OCI-LY7 (cell line): ENCODE measurements around the gene SMARCA2. TPM values are rescaled to one million over a fixed set of nuclear protein-coding genes. Genes with fewer than 3 reads are reported as not detected.

ENCODE experiments used
- BruUV-seq: library from RNA; stranded (reverse); fragments of 400-500 nt; replicated peaks from 2 replicates; lab custom pipeline; 2021; lab: Mats Ljungman, UMichigan
- CTCF ChIA-PET: fragments of 300-600 bp; sonication (Branson Sonifier 250); formaldehyde crosslinking; loops from one replicate; lab custom pipeline; 2022; ENCODE audit warnings: antibody characterized with exemption; ENCODE audit not compliant: unreplicated experiment; lab: Charles Lee
- POLR2A ChIA-PET: fragments of 300-600 bp; sonication (Branson Sonifier 250); formaldehyde crosslinking; loops from one replicate; lab custom pipeline; 2022; ENCODE audit warnings: antibody characterized with exemption; lab: Charles Lee
- DNase-seq: peaks from one replicate; pipeline ENCODE4 v3.0.0-alpha.2; 2015; ENCODE audit warnings: low spot score
- H2AFZ ChIP-seq: fragments of 200-600 bp; sonication (generic), shearing (Covaris generic); 2 replicates; pipeline ENCODE4 v1.6.1; 2014; ENCODE audit warnings: mild to moderate bottlenecking, antibody characterized with exemption, low read length, moderate library complexity
- H3K27ac ChIP-seq: fragments of 200-600 bp; sonication (generic); 2 replicates; pipeline ENCODE4 v1.5.1; 2014; ENCODE audit warnings: mixed run types, low read depth, mild to moderate bottlenecking, moderate library complexity, low read length, inconsistent platforms; ENCODE audit not compliant: poor library complexity, severe bottlenecking
- H3K36me3 ChIP-seq: fragments of 200-600 bp; sonication (generic); 2 replicates; pipeline ENCODE4 v1.6.1; 2014; ENCODE audit warnings: mild to moderate bottlenecking, antibody characterized with exemption, low read length, moderate library complexity, mixed read lengths; ENCODE audit not compliant: insufficient read depth
- H3K4me1 ChIP-seq: fragments of 200-600 bp; sonication (generic); 2 replicates; pipeline ENCODE4 v1.5.1; 2014; ENCODE audit warnings: mild to moderate bottlenecking, low read length; ENCODE audit not compliant: insufficient read depth, poor library complexity, severe bottlenecking
- H3K4me2 ChIP-seq: fragments of 200-600 bp; sonication (generic); 2 replicates; pipeline ENCODE4 v1.6.1; 2014; ENCODE audit warnings: mild to moderate bottlenecking, low read length
- H3K4me3 ChIP-seq: fragments of 200-600 bp; sonication (generic); 2 replicates; pipeline ENCODE4 v1.5.1; 2014; ENCODE audit warnings: mild to moderate bottlenecking, low read depth, low read length; ENCODE audit not compliant: poor library complexity, severe bottlenecking
- H3K79me2 ChIP-seq: fragments of 200-600 bp; sonication (generic); 2 replicates; pipeline ENCODE4 v1.6.1; 2016; ENCODE audit warnings: low read depth, mild to moderate bottlenecking, low read length, moderate library complexity, mixed read lengths; ENCODE audit not compliant: insufficient read depth
- H3K9me2 ChIP-seq: fragments of 200-600 bp; sonication (generic); 2 replicates; pipeline ENCODE4 v1.6.1; 2016; ENCODE audit warnings: mild to moderate bottlenecking, low read length, mixed read lengths; ENCODE audit not compliant: insufficient read depth
- H3K9me3 ChIP-seq: fragments of 200-600 bp; sonication (generic); 2 replicates; pipeline ENCODE4 v1.6.1; 2014; ENCODE audit warnings: mild to moderate bottlenecking, mixed run types, low read length, mixed read lengths
- H4K20me1 ChIP-seq: fragments of 200-600 bp; sonication (generic); 2 replicates; pipeline ENCODE4 v1.6.1; 2014; ENCODE audit warnings: mild to moderate bottlenecking, antibody characterized with exemption, low read length, moderate library complexity, mixed read lengths; ENCODE audit not compliant: insufficient read depth
- CTCF ChIP-seq: fragments of 200-600 bp; sonication (generic); conservative IDR thresholded peaks from 2 replicates; pipeline ENCODE4 v1.5.1; 2014; ENCODE audit warnings: mild to moderate bottlenecking, antibody characterized with exemption, low read length, moderate library complexity, mixed read lengths
- EZH2phosphoT487 ChIP-seq: fragments of 200-600 bp; sonication (generic); IDR thresholded peaks from 2 replicates; pipeline ENCODE4 v1.6.1; 2018; ENCODE audit warnings: low read depth, borderline replicate concordance, mild to moderate bottlenecking, mixed run types, antibody characterized with exemption, low read length, moderate library complexity, mixed read lengths
- intact Hi-C: fragments of 100-400 bp; cut with micrococcal nuclease; formaldehyde crosslinking; loops from one replicate; pipeline ENCODE4 v1.10.0; 2022; ENCODE audit not compliant: unreplicated experiment
- total RNA-seq, 2 experiments: library from RNA; depleted of rRNA in 1 of 2; stranded (reverse); fragments of >200 nt in 1 of 2; shearing (Covaris generic) in 1 of 2; gene quantifications; 2 replicates each; pipeline ENCODE4 v1.2.3, GENCODE V29; 2014 to 2022

The SMARCA2 gene
- total RNA-seq, 2 experiments from 2014 or later = 54.8 to 80.6 TPM

- DNase-seq = no peak
- peaks cover 13% of the 10 kb centered on the region for H3K4me1 ChIP-seq
- POLR2A ChIA-PET = interaction anchor here (1.2 to 1.8 kb wide), 2 partner anchors 13 to 22 kb away, joined by 3 to 4 read pairs; no protein-coding TSS in a partner anchor
- peaks cover 16% of the 10 kb centered on the region for H4K20me1 ChIP-seq
- no peak overlapping the region for H3K4me3 ChIP-seq
- no TSS peak for BruUV-seq
- CTCF ChIA-PET = no interaction called here
- no peaks in the 10 kb centered on the region for H3K9me3 ChIP-seq
- H3K4me2 ChIP-seq = no peak overlapping the region
- H2AFZ ChIP-seq = no peak overlapping the region
- no peaks in the 10 kb centered on the region for H3K9me2 ChIP-seq
- intact Hi-C loops = no loop called here
- TF ChIP-seq EZH2phosphoT487 (no peak), CTCF (no peak)
- H3K36me3 ChIP-seq = peaks cover 8% of the 10 kb centered on the region; the same call in 1 of the 2 replicates
- no peak overlapping the region for H3K27ac ChIP-seq
- H3K79me2 ChIP-seq = no peaks in the 10 kb centered on the region
Measured at GRCh38 chr9:2047916-2048315, 32.8 kb downstream of the SMARCA2 start.

GRCh38 chr9:2050236-2050635 is 35.1 kb downstream of the SMARCA2 start:
- H2AFZ ChIP-seq = no peak overlapping the region
- BruUV-seq = no TSS peak
- CTCF ChIA-PET = no interaction called here
- TF ChIP-seq CTCF (no peak), EZH2phosphoT487 (no peak)
- no peak overlapping the region for H3K4me2 ChIP-seq
- POLR2A ChIA-PET = no interaction called here
- no peaks in the 10 kb centered on the region for H3K9me3 ChIP-seq
- H3K9me2 ChIP-seq = no peaks in the 10 kb centered on the region
- 0 out of 2 replicates have a peak, but pooled peaks cover under 1% of the 10 kb centered on the region for H3K79me2 ChIP-seq
- H4K20me1 ChIP-seq = peaks cover 26% of the 10 kb centered on the region
- H3K36me3 ChIP-seq = peaks cover 9% of the 10 kb centered on the region
- no peak for DNase-seq
- intact Hi-C loops = no loop called here
- H3K4me3 ChIP-seq = no peak overlapping the region
- H3K27ac ChIP-seq = no peak overlapping the region
- peaks cover 22% of the 10 kb centered on the region for H3K4me1 ChIP-seq
